Kidney glomerular epithelial cell (primary cell): Measurements from ENCODE around the gene MGA.

Source experiments
- DNase-seq: peaks from one replicate; lab custom pipeline; 2025; lab: John Stamatoyannopoulos, UW

MGA gene

GRCh38 chr15:41660235-41661077 lies at the start of gene MGA:
TSS of gene MGA (plus strand) at chr15:41660405.
- DNase-seq = peak; percentile 74

GRCh38 chr15:41620536-41621199 lies 39.5 kb upstream of the MGA start:
- no peak for DNase-seq

- DNase-seq = peak; percentile 39
Measured at GRCh38 chr15:41621200-41622193, 38.7 kb upstream of the MGA start.

- DNase-seq = no peak
Measured at GRCh38 chr15:41622901-41623300, 37.3 kb upstream of the MGA start.

- no peak for DNase-seq
Measured at GRCh38 chr15:41627203-41627602, 33.0 kb upstream of the MGA start.

- peak; percentile 29 for DNase-seq
Measured at GRCh38 chr15:41629463-41629862, 30.7 kb upstream of the MGA start.

GRCh38 chr15:41629883-41630282 lies 30.3 kb upstream of the MGA start:
- DNase-seq = no peak

- no peak for DNase-seq
Measured at GRCh38 chr15:41630616-41631217, 29.5 kb upstream of the MGA start.

GRCh38 chr15:41631880-41632470 lies 28.2 kb upstream of the MGA start:
- DNase-seq = no peak

- DNase-seq = no peak
Measured at GRCh38 chr15:41633609-41634008, 26.6 kb upstream of the MGA start.

GRCh38 chr15:41634072-41634626 lies 26.1 kb upstream of the MGA start:
- no peak for DNase-seq

GRCh38 chr15:41637086-41637485 lies 23.1 kb upstream of the MGA start:
- no peak for DNase-seq

GRCh38 chr15:41640985-41641384 lies 19.2 kb upstream of the MGA start:
- DNase-seq = no peak

GRCh38 chr15:41647262-41647661 lies 12.9 kb upstream of the MGA start:
- no peak for DNase-seq

- peak; percentile 75 for DNase-seq
Measured at GRCh38 chr15:41648097-41648496, 12.1 kb upstream of the MGA start.

GRCh38 chr15:41648770-41649169 lies 11.4 kb upstream of the MGA start:
- peak; percentile 41 for DNase-seq

- no peak for DNase-seq
Measured at GRCh38 chr15:41650806-41651205, 9.4 kb upstream of the MGA start.

- DNase-seq = no peak
Measured at GRCh38 chr15:41651373-41651772, 8.8 kb upstream of the MGA start.

- DNase-seq = no peak
Measured at GRCh38 chr15:41653760-41654159, 6.4 kb upstream of the MGA start.

- peak; percentile 29 for DNase-seq
Measured at GRCh38 chr15:41655716-41656115, 4.5 kb upstream of the MGA start.

- peak; percentile 29 for DNase-seq
Measured at GRCh38 chr15:41656188-41656587, 4.0 kb upstream of the MGA start.
